Transverse colon (tissue), 3 donors: ENCODE measurements around the gene TRPM2.

Source experiments
- CTCF ChIP-seq, 5 experiments: fragments of 200-600 bp in 3 of 5; fragments of 450-650 bp in 2 of 5; sonication (generic) in 3 of 5; IDR thresholded peaks; 1 replicate in 2 of 5; 2 replicates in 3 of 5; pipeline ENCODE4 v1.5.1; 2016 to 2017; ENCODE audit warnings: antibody characterized with exemption in 5 of 5, inconsistent platforms in 3 of 5, mild to moderate bottlenecking in 2 of 5, moderate library complexity in 1 of 5
- EP300 ChIP-seq: sonication (generic); formaldehyde crosslinking; IDR thresholded peaks from one replicate; pipeline ENCODE4 v1.6.1; 2017; ENCODE audit warnings: antibody characterized with exemption, low read depth
- POLR2A ChIP-seq: fragments of 450-650 bp; IDR thresholded peaks from one replicate; pipeline ENCODE4 v1.6.1; 2016; ENCODE audit warnings: antibody characterized with exemption, mild to moderate bottlenecking, moderate library complexity

- TF ChIP-seq CTCF (IDR thresholded peaks at IDR 0.05) = no peak
- no peak for TF ChIP-seq EP300
- no peak for TF ChIP-seq POLR2A
These were observed 67.2 kb downstream of the TRPM2 start for GRCh38 chr21:44420416-44421205.
